ENCODE measurements around the gene GDF15. TPM values are rescaled to one million over a fixed set of nuclear protein-coding genes. Genes with fewer than 3 reads are reported as not detected.

Gene GDF15
- total and polyA plus RNA-seq, 2 donors (not counting 1 experiment from before 2014, with no cell fraction given), result 0.19 TPM; not detected in 1

GRCh38 chr19:18396471-18397241, 10.7 kb downstream of the GDF15 start:
- intact Hi-C loops (cut with micrococcal nuclease), result loop anchor here (1.0 kb wide), 2 partner anchors 8 to 12 kb away; no protein-coding TSS in a partner anchor
- H3K9ac ChIP-seq (ENCODE audit: low read length), result peak overlapping the region; percentile 67
- H3K79me2 ChIP-seq (ENCODE audit: control insufficient read depth, insufficient read depth, low read length), result peaks cover 8% of the 10 kb centered on the region
- ATAC-seq (ENCODE audit: low read depth) (no peak), DNase-seq (peak; percentile 19)
- ChIA-PET POLR2A (interaction anchor here (0.5 to 1.2 kb wide), 3 partner anchors 8 to 210 kb away, joined by 3 to 6 read pairs (median 3); no protein-coding TSS in a partner anchor), CTCF (interaction anchor here (0.7 to 12.4 kb wide), 3 partner anchors 7 to 117 kb away, joined by 3 to 112 read pairs (median 4); no protein-coding TSS in a partner anchor)
- Mint-ChIP-seq H3K27me3 (no peaks in the 10 kb centered on the region), H3K9me3 (ENCODE audit: insufficient read depth) (no peaks in the 10 kb centered on the region), H3K4me1 (peaks cover 59% of the 10 kb centered on the region), H3K4me3 (peak overlapping the region; percentile 80), H3K27ac (no peak overlapping the region)
- H2AFZ ChIP-seq (ENCODE audit: insufficient read depth, low read depth, low read length, poor library complexity, severe bottlenecking), result peak overlapping the region; percentile 66
- no peaks in the 10 kb centered on the region for H4K20me1 ChIP-seq (ENCODE audit: control insufficient read depth, insufficient read depth, low read length, poor library complexity, severe bottlenecking)
- peaks cover 0 to 5% (median 0%) of the 10 kb centered on the region in 3 donors for H3K9me3 ChIP-seq (ENCODE audit: control extremely low read depth in 1 of 3, control insufficient read depth in 2 of 3, insufficient read depth in 1 of 3, low read length in 2 of 3)
- 85% methylated on average over 37 of the region's 37 CpGs for WGBS (ENCODE audit: insufficient coverage)
- TF ChIP-seq, protein P1, sequence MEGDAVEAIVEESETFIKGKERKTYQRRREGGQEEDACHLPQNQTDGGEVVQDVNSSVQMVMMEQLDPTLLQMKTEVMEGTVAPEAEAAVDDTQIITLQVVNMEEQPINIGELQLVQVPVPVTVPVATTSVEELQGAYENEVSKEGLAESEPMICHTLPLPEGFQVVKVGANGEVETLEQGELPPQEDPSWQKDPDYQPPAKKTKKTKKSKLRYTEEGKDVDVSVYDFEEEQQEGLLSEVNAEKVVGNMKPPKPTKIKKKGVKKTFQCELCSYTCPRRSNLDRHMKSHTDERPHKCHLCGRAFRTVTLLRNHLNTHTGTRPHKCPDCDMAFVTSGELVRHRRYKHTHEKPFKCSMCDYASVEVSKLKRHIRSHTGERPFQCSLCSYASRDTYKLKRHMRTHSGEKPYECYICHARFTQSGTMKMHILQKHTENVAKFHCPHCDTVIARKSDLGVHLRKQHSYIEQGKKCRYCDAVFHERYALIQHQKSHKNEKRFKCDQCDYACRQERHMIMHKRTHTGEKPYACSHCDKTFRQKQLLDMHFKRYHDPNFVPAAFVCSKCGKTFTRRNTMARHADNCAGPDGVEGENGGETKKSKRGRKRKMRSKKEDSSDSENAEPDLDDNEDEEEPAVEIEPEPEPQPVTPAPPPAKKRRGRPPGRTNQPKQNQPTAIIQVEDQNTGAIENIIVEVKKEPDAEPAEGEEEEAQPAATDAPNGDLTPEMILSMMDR (IDR thresholded peaks at IDR 0.05), result no peak
- no peak for TF ChIP-seq EZH2 (IDR thresholded peaks at IDR 0.05; ENCODE audit: borderline replicate concordance, insufficient read depth, low read depth, low read length, poor library complexity, severe bottlenecking)
- peak overlapping the region; percentile 88 for H3K4me2 ChIP-seq (replicated peaks; ENCODE audit: low read depth, low read length, poor library complexity, severe bottlenecking)
- H3K27ac ChIP-seq (ENCODE audit: low read length in 2 of 2), result no peak overlapping the region
- H3K36me3 ChIP-seq (replicated peaks in 1 of 2; ENCODE audit: control extremely low read depth in 1 of 2, control insufficient read depth in 1 of 2, extremely low read depth in 1 of 2, insufficient read depth in 2 of 2, low read length in 1 of 2), result no peaks in the 10 kb centered on the region
- peak overlapping the region; percentile 60 to 66 (median 62) for H3K4me3 ChIP-seq (ENCODE audit: control extremely low read depth in 1 of 5, extremely low read depth in 1 of 5, insufficient read depth in 1 of 5, low read depth in 2 of 5, low read length in 4 of 5)
- H3K27me3 ChIP-seq (replicated peaks in 1 of 4; ENCODE audit: control extremely low read depth in 1 of 4, control insufficient read depth in 3 of 4, insufficient read depth in 4 of 4, low read length in 3 of 4), result peaks cover 0 to 3% (median under 1%) of the 10 kb centered on the region in 4 experiments
- H3K4me1 ChIP-seq (ENCODE audit: control insufficient read depth in 2 of 2, insufficient read depth in 2 of 2, low read length in 2 of 2), result peaks cover 44 to 48% of the 10 kb centered on the region in 2 donors
